Retina (tissue), 1 donor: ENCODE results near the gene DTL.

Source experiments
- DNase-seq: peaks from one replicate; pipeline ENCODE4 v3.0.0-alpha.2; 2016

The DTL gene

DNA sequence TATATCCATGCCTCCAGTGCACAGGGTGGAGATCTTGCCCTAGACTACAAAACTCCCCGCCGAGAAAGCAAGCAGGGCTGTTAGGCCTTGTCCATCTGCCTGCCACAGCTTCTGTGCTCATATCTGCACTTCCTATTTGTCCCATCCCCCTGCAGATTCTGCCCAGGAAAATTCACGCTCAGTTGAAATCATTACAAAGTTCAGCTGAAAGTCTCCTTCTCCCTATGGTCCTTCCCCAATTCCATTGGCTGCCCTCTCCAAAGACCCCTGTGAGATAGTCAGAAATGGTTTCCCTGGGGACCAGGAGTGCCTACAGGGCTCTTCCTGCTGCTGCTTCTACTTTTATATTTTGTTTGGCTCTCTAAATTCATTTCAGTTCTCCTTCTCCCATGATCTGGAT, 63.2 kb downstream of the DTL start:
- DNase-seq: no peak

GRCh38 chr1:212101251-212101650, 65.7 kb downstream of the DTL start:
- no peak for DNase-seq

- no peak for DNase-seq
Observed at GRCh38 chr1:212101735-212102134, 66.2 kb downstream of the DTL start.

GRCh38 chr1:212104586-212105325, 69.2 kb downstream of the DTL start:
- no peak for DNase-seq

- DNase-seq: no peak
Observed at GRCh38 chr1:212106286-212106792, 70.8 kb downstream of the DTL start.

GRCh38 chr1:212107481-212107880, 71.9 kb downstream of the DTL start:
- DNase-seq: no peak

DNA sequence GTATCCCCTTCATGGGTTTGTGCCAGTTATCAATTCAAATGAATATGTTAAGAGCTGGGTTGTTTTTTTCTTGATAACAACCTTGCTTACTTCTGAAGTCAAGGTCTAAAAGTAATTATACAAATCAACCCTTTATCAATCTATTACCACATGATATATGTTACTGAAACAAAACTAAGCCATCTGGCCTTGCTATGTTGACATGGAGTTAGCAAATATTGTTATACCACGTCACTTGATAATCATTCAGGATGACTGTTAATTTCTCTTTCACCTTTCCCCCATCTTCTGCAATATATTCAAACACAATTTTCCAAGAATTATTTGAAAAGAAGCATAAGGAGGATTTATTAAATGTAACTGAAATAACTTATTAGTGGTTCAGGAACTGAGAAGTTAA, 72.6 kb downstream of the DTL start:
- DNase-seq: no peak

- no peak for DNase-seq
Observed at GRCh38 chr1:212108981-212109380, 73.4 kb downstream of the DTL start.

DNA sequence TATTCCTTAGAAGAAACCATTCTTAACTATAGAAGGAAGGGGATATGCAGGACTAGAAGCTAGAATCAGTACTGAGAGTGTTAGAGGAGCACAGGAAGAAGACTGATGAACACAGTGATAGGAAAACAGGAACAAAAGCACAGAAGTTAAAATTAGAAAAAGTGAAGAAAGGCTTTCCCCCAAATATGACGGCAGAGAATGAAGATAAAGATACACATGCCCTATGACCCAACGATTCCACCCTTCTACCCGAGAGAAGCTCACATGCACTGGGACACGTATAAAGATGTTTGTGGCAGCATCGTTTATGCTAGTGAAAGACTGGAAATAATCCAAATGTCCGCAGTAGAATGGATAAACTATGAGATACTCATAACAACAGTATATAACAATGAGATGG, 74.2 kb downstream of the DTL start:
- no peak for DNase-seq

DNA sequence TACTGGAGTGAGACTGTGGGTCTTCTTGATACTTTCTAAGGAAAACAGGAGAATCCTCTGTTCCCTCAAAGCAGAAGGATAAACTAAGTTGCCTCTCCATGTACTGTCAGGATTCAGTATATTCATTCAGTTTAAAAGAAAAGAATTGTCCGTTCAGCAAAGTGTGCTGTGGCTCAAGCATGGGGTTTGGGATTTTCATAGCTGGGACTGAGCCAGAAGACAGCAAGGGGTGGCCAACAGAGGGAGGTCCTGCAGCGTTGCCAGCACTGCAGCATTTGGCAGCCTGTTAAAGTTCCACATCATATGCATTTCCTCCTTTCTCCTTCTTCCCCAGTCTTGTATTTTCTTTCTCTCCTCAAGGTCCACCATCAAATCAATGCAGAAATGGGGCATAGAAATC, 75.1 kb downstream of the DTL start:
- DNase-seq: no peak

- DNase-seq: no peak
Observed at GRCh38 chr1:212111536-212111935, 76.0 kb downstream of the DTL start.

GRCh38 chr1:212113706-212114105, 78.2 kb downstream of the DTL start:
- DNase-seq: no peak

- no peak for DNase-seq
Observed at GRCh38 chr1:212118167-212118871, 82.8 kb downstream of the DTL start.

- no peak for DNase-seq
Observed at GRCh38 chr1:212118872-212119260, 83.3 kb downstream of the DTL start.

GRCh38 chr1:212119397-212119837, 83.9 kb downstream of the DTL start:
- no peak for DNase-seq

DNA sequence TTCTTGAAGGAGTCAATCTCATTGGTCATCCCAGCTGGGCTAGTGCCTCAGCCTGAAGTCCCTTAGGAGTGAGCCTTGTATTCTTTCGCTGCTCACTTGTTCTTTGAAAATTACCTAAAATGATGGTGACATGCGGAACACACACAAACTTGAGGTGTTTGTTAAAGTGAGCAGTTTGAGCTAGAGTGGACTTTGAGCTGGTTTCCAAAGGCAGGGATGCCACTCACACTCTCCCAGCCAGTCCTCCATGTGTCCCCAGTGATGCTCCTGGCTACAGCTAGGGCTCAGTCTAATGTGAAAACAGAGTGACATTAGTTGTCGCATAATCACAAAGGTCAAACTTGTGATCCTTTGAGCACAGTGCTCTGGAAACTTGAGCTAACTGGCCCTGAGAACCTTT, 84.3 kb downstream of the DTL start:
- no peak for DNase-seq

- DNase-seq: no peak
Observed at GRCh38 chr1:212121779-212122178, 86.2 kb downstream of the DTL start.

- DNase-seq: no peak
Observed at GRCh38 chr1:212124690-212125582, 89.4 kb downstream of the DTL start.

DNA sequence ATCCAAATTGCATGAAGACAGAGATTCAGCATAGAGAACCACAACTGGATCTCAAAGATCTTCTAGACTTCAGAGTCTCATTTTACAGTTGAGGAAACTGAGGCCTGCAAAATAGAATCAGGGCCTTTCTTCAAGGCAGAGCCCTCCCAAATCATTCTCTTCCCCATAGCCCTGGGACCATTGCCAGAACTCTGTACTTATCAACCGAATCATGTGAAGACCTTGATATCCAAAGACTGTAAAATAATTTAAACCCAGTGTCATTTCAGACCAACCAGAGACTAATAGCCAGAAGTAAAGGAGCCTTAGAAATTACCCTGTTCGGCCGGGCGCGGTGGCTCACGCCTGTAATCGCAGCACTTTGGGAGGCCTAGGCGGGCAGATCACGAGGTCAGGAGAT, 90.1 kb downstream of the DTL start:
- no peak for DNase-seq

DNA sequence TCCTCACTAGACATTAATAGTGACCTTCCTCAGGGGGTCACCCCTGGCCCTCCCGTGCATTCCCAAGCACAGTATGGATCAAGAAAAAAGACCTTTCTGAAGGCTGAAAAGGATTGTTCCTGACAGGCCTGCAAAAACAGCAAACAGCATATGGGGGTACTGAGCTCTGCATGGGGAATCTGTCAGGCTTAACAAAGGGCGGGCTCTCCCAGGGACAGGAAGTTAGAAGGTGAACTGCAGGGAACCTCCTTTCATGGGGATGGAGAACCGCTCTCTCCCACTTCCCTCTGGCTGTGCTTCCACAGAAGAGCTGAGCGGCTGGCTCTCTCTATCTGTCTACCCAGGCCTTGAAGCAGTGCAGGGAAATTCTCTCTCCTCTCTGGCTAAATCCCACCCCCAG, 91.7 kb downstream of the DTL start:
- DNase-seq: peak; percentile 18

DNA sequence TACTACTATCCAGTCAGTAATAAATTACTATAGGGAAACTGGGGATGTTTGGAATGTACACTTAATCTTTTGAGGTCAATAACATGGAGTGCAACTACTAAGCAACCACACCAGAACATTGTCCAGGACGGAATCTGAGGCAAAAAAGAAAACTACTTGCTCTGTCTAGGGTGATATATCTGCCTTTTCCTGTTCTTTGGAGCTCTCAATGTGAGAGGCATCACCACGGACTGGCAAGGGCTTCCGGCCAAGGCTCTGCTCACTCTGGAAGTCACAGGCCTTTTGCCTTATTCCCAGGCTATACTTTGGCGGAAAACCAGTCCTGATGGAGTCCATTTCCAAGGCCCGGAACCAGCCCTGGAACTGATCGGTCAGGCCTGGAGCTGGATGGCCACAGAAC, 94.2 kb downstream of the DTL start:
- no peak for DNase-seq

- no peak for DNase-seq
Observed at GRCh38 chr1:212132025-212132424, 96.5 kb downstream of the DTL start.

DNA sequence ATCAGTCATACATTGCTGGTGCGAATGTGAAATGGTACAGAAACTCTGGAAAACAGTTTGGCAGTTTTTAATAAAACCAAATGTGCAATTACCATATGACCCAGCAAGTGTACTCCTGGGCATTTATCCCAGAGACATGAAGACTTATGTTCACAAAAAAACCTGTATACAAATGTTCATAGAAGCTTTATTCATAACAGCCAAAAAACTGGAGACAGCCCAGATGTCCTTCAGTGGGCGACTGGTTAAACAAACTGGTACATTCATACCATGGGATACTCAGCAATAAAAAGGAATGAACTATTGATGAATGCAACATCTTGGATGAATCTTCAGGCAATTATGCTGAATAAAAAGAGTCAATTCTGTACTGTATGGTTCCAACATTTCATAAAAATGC, 97.8 kb downstream of the DTL start:
- no peak for DNase-seq
